ENCODE measurements around the gene MYL12A.
"Not testable (repeated sequence)": the region's sequence is repeated elsewhere in the genome, so short reads cannot be mapped to it uniquely, and the experiment has no call there.

The MYL12A gene

GRCh38 chr18:3247240-3248061 lies at the start of gene MYL12A:
Gene MYL12A (plus strand): TSS chr18:3247801. CDS start chr18:3253248, 5,447 bp downstream.
- peak; percentile 100 for DNase-seq

- not testable (repeated sequence) for DNase-seq
These were observed 49.2 kb upstream of the MYL12A start for GRCh38 chr18:3198260-3198860.

- DNase-seq, result no peak
These were observed 47.5 kb upstream of the MYL12A start for GRCh38 chr18:3199942-3200645.

- no peak for DNase-seq
These were observed 42.4 kb upstream of the MYL12A start for GRCh38 chr18:3205239-3205638.

- peak; percentile 88 for DNase-seq
These were observed 40.0 kb upstream of the MYL12A start for GRCh38 chr18:3207565-3207964.

GRCh38 chr18:3209859-3210569 lies 37.6 kb upstream of the MYL12A start:
- DNase-seq, result peak; percentile 92

GRCh38 chr18:3211236-3211992 lies 36.2 kb upstream of the MYL12A start:
- DNase-seq, result peak; percentile 63

- no peak for DNase-seq
These were observed 34.9 kb upstream of the MYL12A start for GRCh38 chr18:3212657-3213056.

- peak; percentile 63 for DNase-seq
These were observed 34.1 kb upstream of the MYL12A start for GRCh38 chr18:3213300-3214059.

GRCh38 chr18:3214855-3215637 lies 32.6 kb upstream of the MYL12A start:
- no peak for DNase-seq

GRCh38 chr18:3216987-3217386 lies 30.6 kb upstream of the MYL12A start:
- no peak for DNase-seq

GRCh38 chr18:3217948-3218647 lies 29.5 kb upstream of the MYL12A start:
- DNase-seq, result peak; percentile 84

GRCh38 chr18:3218819-3219218 lies 28.8 kb upstream of the MYL12A start:
- no peak for DNase-seq

- DNase-seq, result no peak
These were observed 28.4 kb upstream of the MYL12A start for GRCh38 chr18:3219241-3219630.

GRCh38 chr18:3219631-3220335 lies 27.8 kb upstream of the MYL12A start, which contains the start of gene MYOM1:
Gene MYOM1 (minus strand): TSS chr18:3219968. CDS start chr18:3215223, 4,745 bp downstream.
- DNase-seq, result no peak

- not testable (repeated sequence) for DNase-seq
These were observed 26.7 kb upstream of the MYL12A start for GRCh38 chr18:3220868-3221267.

GRCh38 chr18:3221496-3221895 lies 26.1 kb upstream of the MYL12A start:
- DNase-seq, result no peak

- no peak for DNase-seq
These were observed 24.2 kb upstream of the MYL12A start for GRCh38 chr18:3223356-3223755.

- no peak for DNase-seq
These were observed 23.4 kb upstream of the MYL12A start for GRCh38 chr18:3224223-3224622.
